Neuronal stem cell (in vitro differentiated cells): ENCODE results near the gene DENND2C.

Source experiments
- DNase-seq: peaks from one replicate; pipeline ENCODE4 v3.0.0-alpha.2; 2013; ENCODE audit warnings: low spot score
- H2AFZ ChIP-seq: one replicate; pipeline ENCODE4 v1.6.1; 2013; ENCODE audit warnings: mild to moderate bottlenecking, low read length, inconsistent platforms
- H2AK5ac ChIP-seq: 2 replicates; pipeline ENCODE4 v1.6.1; 2013; ENCODE audit warnings: low read depth, mild to moderate bottlenecking, inconsistent platforms, low read length, moderate library complexity, mixed read lengths
- H2BK120ac ChIP-seq: 2 replicates; pipeline ENCODE4 v1.6.1; 2013; ENCODE audit warnings: low read depth, mild to moderate bottlenecking, inconsistent platforms, low read length, moderate library complexity, mixed read lengths
- H2BK12ac ChIP-seq: one replicate; pipeline ENCODE4 v1.6.1; 2013; ENCODE audit warnings: low read length, inconsistent platforms
- H2BK15ac ChIP-seq: 2 replicates; pipeline ENCODE4 v1.6.1; 2013; ENCODE audit warnings: mild to moderate bottlenecking, low read length, inconsistent platforms, mixed read lengths
- H2BK5ac ChIP-seq: one replicate; pipeline ENCODE4 v1.6.1; 2013; ENCODE audit warnings: inconsistent platforms, mild to moderate bottlenecking, low read length, moderate library complexity
- H3K14ac ChIP-seq: one replicate; pipeline ENCODE4 v1.6.1; 2013; ENCODE audit warnings: low read length, inconsistent platforms
- H3K18ac ChIP-seq: 2 replicates; pipeline ENCODE4 v1.6.1; 2013; ENCODE audit warnings: low read length, inconsistent platforms
- H3K23ac ChIP-seq: 2 replicates; pipeline ENCODE4 v1.6.1; 2013; ENCODE audit warnings: low read depth, mild to moderate bottlenecking, mixed read lengths, low read length, inconsistent platforms; ENCODE audit not compliant: poor library complexity
- H3K27ac ChIP-seq: replicated peaks from 3 replicates; pipeline ENCODE4 v1.5.1; 2013; ENCODE audit warnings: low read length, inconsistent platforms
- H3K27me3 ChIP-seq, 3 experiments: 2 replicates each; pipeline ENCODE4 v1.6.1; 2013; ENCODE audit warnings: low read length in 3 of 3, mild to moderate bottlenecking in 2 of 3, inconsistent platforms in 1 of 3, low read depth in 1 of 3, mixed read lengths in 1 of 3, moderate library complexity in 1 of 3; ENCODE audit not compliant: control insufficient read depth in 3 of 3, insufficient read depth in 3 of 3
- H3K36me3 ChIP-seq, 2 donors: replicated peaks in 1 of 2; 2 replicates each; pipeline ENCODE4 v1.6.1; 2013; ENCODE audit warnings: low read length in 2 of 2; ENCODE audit not compliant: control insufficient read depth in 2 of 2, insufficient read depth in 2 of 2
- H3K4ac ChIP-seq: 2 replicates; pipeline ENCODE4 v1.6.1; 2013; ENCODE audit warnings: inconsistent platforms, mild to moderate bottlenecking, low read length, moderate library complexity
- H3K4me1 ChIP-seq, 2 donors: 1 replicate in 1 of 2; 2 replicates in 1 of 2; pipeline ENCODE4 v1.6.1; 2013; ENCODE audit warnings: low read length in 2 of 2, low read depth in 1 of 2; ENCODE audit not compliant: control insufficient read depth in 2 of 2, insufficient read depth in 1 of 2
- H3K4me2 ChIP-seq: one replicate; pipeline ENCODE4 v1.6.1; 2013; ENCODE audit warnings: mild to moderate bottlenecking, low read length, inconsistent platforms; ENCODE audit not compliant: insufficient read depth, poor library complexity, severe bottlenecking
- H3K4me3 ChIP-seq, 2 donors: 2 replicates each; pipeline ENCODE4 v1.5.1; 2013; ENCODE audit warnings: low read length in 2 of 2, mild to moderate bottlenecking in 2 of 2, inconsistent platforms in 1 of 2, moderate library complexity in 1 of 2
- H3K79me1 ChIP-seq: one replicate; pipeline ENCODE4 v1.6.1; 2013; ENCODE audit warnings: low read depth, mild to moderate bottlenecking, inconsistent platforms, low read length, moderate library complexity
- H3K9ac ChIP-seq: one replicate; pipeline ENCODE4 v1.6.1; 2013; ENCODE audit warnings: mild to moderate bottlenecking, low read depth, low read length, inconsistent platforms; ENCODE audit not compliant: poor library complexity
- H3K9me3 ChIP-seq, 2 donors: replicated peaks in 1 of 2; 2 replicates each; pipeline versions ENCODE3 to v1.6.1; 2013; ENCODE audit warnings: low read length in 2 of 2, mild to moderate bottlenecking in 2 of 2, inconsistent platforms in 1 of 2, low read depth in 1 of 2, mixed read lengths in 1 of 2, moderate library complexity in 1 of 2; ENCODE audit not compliant: control insufficient read depth in 2 of 2, insufficient read depth in 1 of 2
- H4K8ac ChIP-seq: one replicate; pipeline ENCODE4 v1.6.1; 2013; ENCODE audit warnings: low read depth, mild to moderate bottlenecking, inconsistent platforms, low read length, moderate library complexity
- H4K91ac ChIP-seq: one replicate; pipeline ENCODE4 v1.6.1; 2013; ENCODE audit warnings: low read length, low read depth, mild to moderate bottlenecking, inconsistent platforms; ENCODE audit not compliant: poor library complexity
- WGBS, 2 donors: extraction: QIAGEN DNeasy Blood & Tissue Kit; methylation state at CpG; one replicate each; pipeline ENCODE4 v1.1.7; 2013; ENCODE audit warnings: missing lambda C conversion rate in 2 of 2, mixed read lengths in 1 of 2; ENCODE audit not compliant: insufficient read length in 2 of 2, insufficient replicate concordance in 1 of 2; ENCODE audit errors: extremely low coverage in 2 of 2; 5-methylcytosine and 5-hydroxymethylcytosine counted together

DENND2C gene

DNA sequence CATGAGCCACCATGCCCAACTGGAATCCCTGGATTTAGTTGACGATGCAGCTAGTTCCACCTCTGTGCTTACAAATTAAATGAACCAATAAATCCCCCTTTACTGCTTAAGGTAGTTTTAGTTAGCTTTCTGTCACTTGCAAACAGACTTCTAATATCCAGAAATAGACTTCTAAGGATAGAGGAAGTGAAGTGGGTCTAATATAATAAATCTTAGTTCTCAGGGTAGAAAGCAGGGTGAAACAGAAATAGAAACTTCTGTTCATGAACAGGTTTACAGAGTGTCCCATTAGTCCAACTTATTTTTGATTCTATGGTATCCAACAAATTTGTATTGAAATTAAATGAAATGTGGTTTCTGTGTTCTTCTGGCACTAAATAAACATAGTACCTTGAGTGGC, 108.5 kb downstream of the DENND2C start:
- Histone ChIP-seq H3K4ac (no peak overlapping the region), H3K27me3 (no peaks in the 10 kb centered on the region), H2AFZ (no peak overlapping the region), H2BK15ac (no peak overlapping the region), H2BK5ac (no peak overlapping the region), H3K23ac (no peak overlapping the region), H3K9me3 (no peaks in the 10 kb centered on the region), H3K18ac (no peak overlapping the region), H4K91ac (no peak overlapping the region), H3K14ac (no peak overlapping the region), H3K4me2 (no peak overlapping the region), H2BK12ac (no peak overlapping the region), H4K8ac (no peak overlapping the region), H2AK5ac (no peak overlapping the region), H2BK120ac (no peak overlapping the region), H3K27ac (no peak overlapping the region), H3K36me3 (peaks cover 0 to 24% of the 10 kb centered on the region in 2 donors), H3K4me1 (no peaks in the 10 kb centered on the region), H3K79me1 (no peaks in the 10 kb centered on the region), H3K9ac (no peak overlapping the region), H3K4me3 (no peak overlapping the region)
- no peak for DNase-seq
- no CpG with 5 or more reads among the region's 1 CpG for WGBS, 2 donors

DNA sequence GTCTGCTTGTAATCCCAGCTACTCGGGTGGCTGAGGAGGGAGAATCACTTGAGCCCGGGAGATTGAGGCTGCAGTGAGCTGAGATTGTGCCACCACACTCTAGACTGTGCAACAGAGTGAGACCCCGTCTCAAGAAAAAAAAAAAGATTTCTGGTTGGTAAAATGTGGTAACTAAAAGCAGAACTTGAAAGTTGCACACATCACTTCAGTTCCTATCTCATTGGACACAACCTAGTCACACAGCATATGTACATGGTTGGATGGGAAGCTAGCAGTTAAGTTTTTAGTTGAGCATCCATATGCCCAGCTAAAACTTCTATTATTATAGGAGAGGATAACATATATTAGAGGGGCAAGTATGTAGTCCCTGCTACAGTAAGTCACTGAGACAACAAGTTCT, 110.5 kb downstream of the DENND2C start:
- no peak for DNase-seq
- Histone ChIP-seq H3K4me3 (no peak overlapping the region), H4K91ac (no peak overlapping the region), H2BK120ac (no peak overlapping the region), H2BK5ac (no peak overlapping the region), H3K79me1 (no peaks in the 10 kb centered on the region), H3K23ac (no peak overlapping the region), H2BK15ac (no peak overlapping the region), H3K14ac (no peak overlapping the region), H3K4me2 (no peak overlapping the region), H2AK5ac (no peak overlapping the region), H3K27me3 (no peaks in the 10 kb centered on the region), H4K8ac (no peak overlapping the region), H3K36me3 (peaks cover 0 to 4% of the 10 kb centered on the region in 2 donors), H3K9ac (no peak overlapping the region), H3K4ac (no peak overlapping the region), H3K9me3 (no peaks in the 10 kb centered on the region), H2AFZ (no peak overlapping the region), H3K4me1 (no peaks in the 10 kb centered on the region), H2BK12ac (no peak overlapping the region), H3K18ac (no peak overlapping the region), H3K27ac (no peak overlapping the region)
- WGBS, 2 donors = no CpG with 5 or more reads among the region's 3 CpGs

DNA sequence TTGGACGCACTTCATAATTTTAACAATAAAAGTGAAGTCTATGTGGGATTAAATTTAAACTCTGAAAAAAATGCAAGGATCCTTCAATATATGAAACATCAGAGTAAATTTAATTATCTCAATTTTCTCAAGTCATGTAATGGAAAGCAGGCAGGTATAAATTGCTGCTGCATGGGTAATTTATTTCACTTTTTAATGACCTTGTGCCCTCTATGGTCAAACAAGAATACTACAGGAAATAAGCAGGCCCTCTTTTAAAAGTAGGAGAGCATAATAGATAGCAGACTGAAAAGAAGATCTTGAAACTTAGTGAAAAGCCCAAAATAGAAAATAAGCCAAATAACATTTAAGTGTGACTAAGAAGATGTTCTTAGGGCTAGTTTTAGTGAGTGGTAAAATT, 111.3 kb downstream of the DENND2C start:
- Histone ChIP-seq H2BK12ac (no peak overlapping the region), H3K9ac (no peak overlapping the region), H3K36me3 (no peaks in the 10 kb centered on the region), H3K79me1 (no peaks in the 10 kb centered on the region), H3K4me1 (no peaks in the 10 kb centered on the region), H3K4me3 (no peak overlapping the region), H3K14ac (no peak overlapping the region), H2AK5ac (no peak overlapping the region), H3K27ac (no peak overlapping the region), H4K8ac (no peak overlapping the region), H4K91ac (no peak overlapping the region), H3K9me3 (no peaks in the 10 kb centered on the region), H2AFZ (no peak overlapping the region), H2BK120ac (no peak overlapping the region), H3K27me3 (no peaks in the 10 kb centered on the region), H3K23ac (no peak overlapping the region), H3K18ac (no peak overlapping the region), H3K4me2 (no peak overlapping the region), H2BK15ac (no peak overlapping the region), H2BK5ac (no peak overlapping the region), H3K4ac (no peak overlapping the region)
- WGBS, 2 donors = no CpG with 5 or more reads among the region's 1 CpG
- DNase-seq = no peak

DNA sequence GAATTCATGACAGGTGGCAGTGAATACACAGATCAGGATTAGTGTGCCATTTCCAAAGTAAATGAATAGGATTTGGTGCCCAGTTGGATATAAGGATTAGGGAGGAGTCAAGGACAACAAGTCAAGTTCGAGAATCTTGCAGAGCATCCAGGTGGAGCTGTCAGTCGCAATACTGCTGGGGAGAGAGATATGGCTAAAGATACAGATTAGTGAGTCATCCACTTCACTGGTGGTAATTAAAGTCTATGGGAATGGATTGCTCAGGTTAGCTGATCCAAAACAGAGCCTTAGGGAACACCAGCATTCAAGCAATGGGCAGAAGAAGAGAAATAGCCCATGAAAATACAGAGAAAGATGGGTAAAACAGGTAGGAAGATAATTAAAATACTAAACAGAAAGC, 115.3 kb downstream of the DENND2C start:
- no peak overlapping the region for H4K8ac ChIP-seq
- no peak overlapping the region for H3K4ac ChIP-seq
- H2AK5ac ChIP-seq = no peak overlapping the region
- H2BK12ac ChIP-seq = no peak overlapping the region
- no peak overlapping the region for H4K91ac ChIP-seq
- H2AFZ ChIP-seq = no peak overlapping the region
- H3K9me3 ChIP-seq = peaks cover 0 to 3% of the 10 kb centered on the region in 2 donors
- H3K36me3 ChIP-seq = no peaks in the 10 kb centered on the region
- no peak overlapping the region for H3K4me3 ChIP-seq
- no peak overlapping the region for H2BK5ac ChIP-seq
- peaks cover 0 to 2% (median 0%) of the 10 kb centered on the region in 3 experiments for H3K27me3 ChIP-seq
- no peak overlapping the region for H2BK120ac ChIP-seq
- no CpG with 5 or more reads among the region's 2 CpGs for WGBS, 2 donors
- DNase-seq = no peak
- H3K18ac ChIP-seq = no peak overlapping the region
- no peak overlapping the region for H3K27ac ChIP-seq
- no peak overlapping the region for H3K9ac ChIP-seq
- no peak overlapping the region for H3K4me2 ChIP-seq
- no peak overlapping the region for H3K14ac ChIP-seq
- H3K23ac ChIP-seq = no peak overlapping the region
- no peak overlapping the region for H2BK15ac ChIP-seq
- H3K4me1 ChIP-seq = no peaks in the 10 kb centered on the region
- no peaks in the 10 kb centered on the region for H3K79me1 ChIP-seq
